GM19025 (cell line): Measurements from ENCODE around the gene TIAM1.

ENCODE experiments used
- ATAC-seq: cut with Tn5 transposase; IDR thresholded peaks from one replicate; pipeline ENCODE4 v1.9.1; 2021; ENCODE audit warnings: mild to moderate bottlenecking, low read depth, moderate library complexity; ENCODE audit not compliant: unreplicated experiment

Gene TIAM1

DNA sequence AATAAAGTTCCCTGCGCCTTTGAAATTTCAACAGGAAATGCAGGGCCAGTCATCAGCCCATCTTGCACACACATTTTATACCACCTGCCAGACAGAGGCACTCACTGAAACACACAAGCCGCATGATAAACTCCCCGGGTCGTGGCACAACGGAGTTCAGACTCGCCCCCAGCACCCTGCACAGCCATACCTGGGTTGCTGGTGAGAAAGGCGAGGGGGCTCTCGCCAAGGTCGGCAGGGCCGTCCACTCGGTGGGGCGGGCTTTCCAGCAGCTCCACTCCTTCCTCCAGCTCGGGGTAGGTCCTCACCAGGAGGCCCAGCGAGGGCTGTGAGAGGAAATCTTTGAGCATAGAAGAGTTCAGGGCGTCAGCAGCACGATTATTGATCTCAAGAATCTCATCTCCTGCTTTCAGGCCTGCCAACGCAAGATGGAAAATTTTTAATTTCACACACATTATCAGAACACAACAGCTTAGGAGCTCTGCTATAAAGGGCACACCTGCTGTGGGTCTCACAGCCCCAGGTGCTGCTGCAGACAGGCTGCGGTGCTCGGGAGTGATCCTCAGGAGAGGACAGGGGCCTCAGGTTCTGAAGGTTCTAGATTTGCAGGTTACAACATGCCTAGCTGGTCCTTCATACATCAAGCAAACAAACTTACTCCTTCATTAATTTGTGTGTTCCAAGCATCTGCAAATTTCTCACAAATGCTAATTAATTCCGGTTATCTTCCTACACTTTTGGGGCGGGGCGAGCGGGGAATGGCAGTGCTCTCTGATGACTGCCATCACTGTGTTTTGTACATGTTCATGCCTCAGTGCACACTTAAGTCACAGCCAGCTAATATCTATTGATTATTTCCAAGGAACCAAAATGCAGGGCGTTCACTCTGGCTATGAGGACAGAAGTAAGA lies 161.6 kb downstream of the TIAM1 start:
- no peak for ATAC-seq

DNA sequence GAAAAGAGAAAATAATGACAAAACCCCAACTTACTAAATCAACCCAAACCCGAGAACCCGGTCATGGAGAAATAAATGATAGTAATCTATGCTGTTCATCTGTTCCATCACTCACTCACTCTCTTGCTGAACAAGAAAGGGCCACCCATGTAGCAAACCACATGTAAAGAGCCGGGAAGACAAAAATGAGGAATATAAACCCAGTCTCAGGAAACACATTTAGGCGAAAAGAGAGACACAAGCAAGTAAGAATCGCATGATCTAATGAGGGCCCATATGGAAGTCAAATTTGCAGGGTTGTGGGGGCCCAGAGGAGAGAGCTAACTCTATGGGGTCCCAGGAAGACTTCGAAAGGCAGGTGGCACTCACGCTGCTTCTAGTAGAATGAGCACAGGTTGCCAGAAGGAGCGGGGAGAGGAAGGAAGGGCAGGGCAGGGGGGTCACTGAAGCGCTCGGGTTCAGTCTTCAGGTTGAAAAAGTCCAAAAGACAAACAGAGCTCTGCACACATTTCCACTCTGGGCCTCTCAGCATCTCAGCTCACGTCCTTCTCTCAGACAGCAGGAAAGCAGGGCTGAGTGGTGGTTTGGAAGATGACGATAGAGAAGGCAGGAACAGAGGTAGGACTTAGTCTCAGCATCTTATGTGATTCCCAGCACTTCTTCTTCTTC lies 162.8 kb downstream of the TIAM1 start:
- ATAC-seq: no peak

- ATAC-seq: no peak
Measured at GRCh38 chr21:31180256-31181081, 163.6 kb downstream of the TIAM1 start.

- no peak for ATAC-seq
Measured at GRCh38 chr21:31176725-31177124, 167.3 kb downstream of the TIAM1 start.

- ATAC-seq: no peak
Measured at GRCh38 chr21:31176080-31176551, 167.9 kb downstream of the TIAM1 start.

GRCh38 chr21:31173881-31174555 lies 170.0 kb downstream of the TIAM1 start:
- ATAC-seq: no peak

GRCh38 chr21:31172328-31172727 lies 171.7 kb downstream of the TIAM1 start:
- ATAC-seq: no peak

DNA sequence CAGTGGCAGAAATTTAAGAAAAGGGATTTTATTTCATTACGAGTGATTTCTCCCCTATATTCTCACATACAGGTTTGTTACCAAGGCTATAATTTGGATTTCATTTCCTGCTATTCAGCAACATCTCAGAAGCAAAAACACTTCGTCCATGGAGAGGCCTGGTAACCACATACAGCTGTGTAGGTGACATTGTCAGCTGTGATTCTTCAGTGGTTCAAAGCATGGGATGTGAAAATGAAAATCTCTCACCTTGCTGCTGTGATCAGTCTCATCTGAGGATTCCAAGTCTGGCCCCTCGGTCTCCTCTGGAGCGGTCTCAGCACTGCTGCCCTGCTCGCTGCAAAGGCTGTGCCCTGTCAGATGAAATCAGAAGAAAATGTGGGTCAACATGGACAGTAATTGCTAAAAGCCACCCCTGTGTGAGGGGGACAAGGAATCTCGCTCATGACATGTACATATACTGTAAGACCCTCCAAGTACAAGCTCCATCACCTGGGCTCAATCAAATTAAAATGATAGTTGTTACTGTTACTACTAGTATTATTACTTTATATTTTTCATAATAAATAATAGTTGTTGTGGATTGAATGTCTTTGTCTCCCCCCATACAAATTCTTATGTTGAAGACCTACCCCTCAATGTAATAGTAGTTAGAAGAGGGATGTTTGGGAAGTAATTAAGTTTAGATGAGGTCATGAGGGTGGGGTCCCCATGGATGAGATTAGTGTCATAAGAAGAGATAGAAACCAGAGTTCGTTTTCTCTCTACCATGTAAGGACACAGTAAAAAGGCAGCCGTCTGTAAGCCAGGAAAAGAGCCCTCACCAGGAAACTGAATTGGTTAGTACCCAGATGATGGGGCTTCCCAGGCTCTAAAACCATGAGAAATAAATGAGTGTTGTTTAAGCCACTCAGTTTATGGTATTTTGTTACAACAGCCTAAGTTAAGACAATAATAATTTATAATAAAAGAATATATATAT lies 179.1 kb downstream of the TIAM1 start:
- no peak for ATAC-seq

DNA sequence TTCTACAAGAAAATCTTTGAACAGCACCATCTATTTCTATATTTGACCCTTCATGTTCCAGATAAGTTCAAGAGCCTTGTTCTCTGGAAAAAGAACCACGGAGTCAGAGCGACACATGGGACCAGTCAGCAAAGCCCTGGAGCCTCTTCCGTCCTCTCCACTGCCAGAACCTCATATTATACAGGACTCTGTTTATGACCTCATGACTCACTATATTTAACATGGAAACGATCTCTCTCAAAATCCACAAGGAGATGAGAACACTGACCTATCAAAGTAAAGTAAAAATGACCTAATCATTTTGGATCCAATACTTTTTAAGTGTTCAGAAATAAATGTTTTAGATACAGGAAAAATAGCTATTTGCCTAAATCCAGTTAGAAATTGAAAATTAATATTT lies 181.2 kb downstream of the TIAM1 start:
- ATAC-seq: no peak

GRCh38 chr21:31162079-31162699 lies 181.9 kb downstream of the TIAM1 start:
- no peak for ATAC-seq

- no peak for ATAC-seq
Measured at GRCh38 chr21:31161157-31161556, 182.9 kb downstream of the TIAM1 start.

- ATAC-seq: no peak
Measured at GRCh38 chr21:31159808-31160207, 184.3 kb downstream of the TIAM1 start.

DNA sequence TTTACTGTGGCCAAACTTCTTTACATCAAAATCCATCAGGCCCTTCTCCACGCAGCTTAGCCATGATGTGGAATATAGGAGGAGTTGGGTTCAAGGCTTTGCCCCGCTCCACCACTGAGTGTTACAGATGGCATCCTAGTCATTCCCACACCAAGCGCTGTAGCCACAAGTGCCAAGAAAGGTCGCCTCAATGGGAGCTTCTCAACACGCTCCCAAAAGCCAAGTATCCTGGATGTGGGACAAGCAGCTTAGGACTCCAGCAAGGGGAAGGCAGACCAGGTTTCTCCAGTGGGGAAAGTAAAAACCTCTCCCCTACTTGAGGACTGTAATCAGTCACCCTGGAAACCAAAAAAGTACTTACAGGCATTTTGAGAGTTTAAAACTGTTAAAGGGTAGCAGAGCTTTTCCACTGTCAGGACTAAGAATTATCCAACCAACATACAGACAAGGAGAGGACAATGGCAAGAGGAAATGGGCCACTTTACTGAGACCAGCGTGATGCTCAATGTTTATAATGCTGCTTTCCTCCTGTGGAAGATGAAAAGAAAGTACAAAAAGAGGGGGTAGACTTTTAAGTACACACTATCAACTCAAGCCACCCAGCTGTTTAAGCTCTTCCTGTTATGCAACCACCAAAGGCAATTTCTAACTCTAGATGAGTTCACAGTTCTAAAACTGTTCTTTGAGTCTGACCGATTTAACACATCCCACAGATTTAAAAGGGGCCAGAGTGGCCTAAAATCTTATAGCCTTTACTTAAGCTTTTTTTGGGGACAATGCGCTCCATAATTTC lies 185.1 kb downstream of the TIAM1 start:
- ATAC-seq: no peak

DNA sequence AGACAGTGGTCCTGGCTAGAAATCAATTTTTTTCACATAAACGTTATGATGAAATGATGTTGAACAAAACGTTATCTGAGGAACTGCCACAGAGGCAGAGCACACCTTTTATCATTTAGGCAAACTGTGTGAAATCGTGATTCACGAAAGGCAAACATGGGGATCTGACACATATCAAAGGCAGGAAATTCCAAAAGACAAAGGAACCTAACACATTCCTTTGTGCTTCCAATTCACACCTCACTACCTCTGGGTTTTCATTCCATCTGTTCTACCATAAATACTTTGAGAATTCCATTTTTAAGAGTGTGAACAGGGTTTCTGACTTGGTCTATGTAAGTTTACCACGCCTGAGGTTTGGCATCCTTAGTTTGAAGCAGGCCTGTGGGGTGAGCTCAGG lies 186.3 kb downstream of the TIAM1 start:
- no peak for ATAC-seq

DNA sequence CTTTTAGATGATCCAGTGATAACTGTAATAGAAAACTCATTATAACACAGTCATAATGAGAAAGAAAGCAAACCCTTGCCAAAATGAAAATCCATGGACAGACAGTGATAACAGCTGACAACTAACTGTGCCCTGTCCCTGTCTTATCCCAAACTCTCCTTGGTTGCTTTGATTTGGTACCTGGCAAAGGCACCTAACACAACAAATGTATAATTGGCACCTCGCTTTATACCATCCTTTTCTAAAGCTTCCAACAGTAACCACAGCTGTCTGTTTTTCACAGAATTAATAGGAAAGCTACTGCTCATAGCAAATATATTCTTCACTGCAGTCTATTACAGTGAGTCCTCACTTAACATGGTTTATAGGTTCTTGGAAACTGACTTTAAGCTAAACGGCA lies 187.4 kb downstream of the TIAM1 start:
- ATAC-seq: no peak

DNA sequence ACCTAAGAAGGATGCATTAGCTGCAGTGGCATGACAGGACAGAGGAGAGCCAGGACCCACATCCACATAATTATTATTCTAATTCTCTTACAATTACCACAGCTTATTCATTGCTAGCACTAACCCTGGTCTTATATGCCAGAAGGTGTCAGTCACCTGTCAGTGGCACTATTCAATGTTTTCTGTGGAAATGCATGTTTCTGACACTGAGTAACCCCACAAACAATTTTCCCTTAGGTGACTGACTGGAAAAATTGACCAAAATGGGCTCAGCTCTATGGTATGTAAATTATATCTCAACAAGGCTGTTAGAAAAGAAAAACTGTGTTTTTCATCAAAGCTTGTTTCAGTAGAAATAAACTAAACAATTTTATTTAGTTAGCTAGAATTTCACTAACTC lies 187.9 kb downstream of the TIAM1 start:
- ATAC-seq: no peak

DNA sequence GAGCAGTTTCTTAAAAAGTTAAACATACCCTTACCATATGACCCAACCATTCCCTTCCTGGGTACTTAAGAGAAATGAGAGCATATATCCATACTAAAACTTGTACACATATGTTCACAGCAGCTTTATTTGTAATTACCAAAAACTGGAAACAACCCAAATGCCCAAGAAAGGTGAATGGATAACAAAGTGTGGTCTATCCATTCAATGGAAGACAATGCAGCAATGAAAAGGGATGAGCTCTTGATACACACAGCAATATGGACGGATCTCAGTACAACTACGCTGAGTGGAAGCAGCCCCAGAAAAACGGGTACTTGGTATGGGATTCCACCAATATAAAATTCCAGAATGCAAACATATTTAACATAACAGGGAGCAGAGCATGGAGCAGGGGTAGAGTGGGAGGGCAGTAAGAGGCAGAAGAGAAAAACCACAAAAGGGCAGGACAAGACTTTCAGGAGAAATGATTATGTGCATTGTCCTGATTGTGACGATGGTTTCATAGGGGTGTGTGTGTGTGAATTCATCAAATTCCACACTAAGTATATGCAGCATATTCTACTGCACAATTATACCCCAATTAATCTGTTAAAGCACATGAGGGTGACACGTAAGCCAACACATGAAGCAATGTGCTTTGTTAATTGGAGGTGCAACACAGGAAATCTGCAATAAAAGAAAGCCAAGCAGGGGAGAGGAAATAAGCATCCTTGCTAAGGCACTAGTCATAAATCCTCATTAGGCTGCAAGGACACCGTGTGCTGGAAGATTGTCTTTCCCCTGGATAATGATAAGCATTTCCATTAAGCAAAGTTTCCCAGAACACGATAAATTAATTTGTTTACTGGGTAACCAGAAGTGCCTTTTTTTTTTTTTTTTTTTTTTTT lies 192.7 kb downstream of the TIAM1 start:
- ATAC-seq: no peak
